ENCODE results near the gene DSN1. TPM values are rescaled to one million over a fixed set of nuclear protein-coding genes. Genes with fewer than 3 reads are reported as not detected.

Gene DSN1
- total and polyA plus RNA-seq, 10 of the 15 experiments (the other 5 are each of a cell fraction or from before 2014, with no cell fraction given) = 15.3 to 33.1 (median 21.7) TPM

DNA sequence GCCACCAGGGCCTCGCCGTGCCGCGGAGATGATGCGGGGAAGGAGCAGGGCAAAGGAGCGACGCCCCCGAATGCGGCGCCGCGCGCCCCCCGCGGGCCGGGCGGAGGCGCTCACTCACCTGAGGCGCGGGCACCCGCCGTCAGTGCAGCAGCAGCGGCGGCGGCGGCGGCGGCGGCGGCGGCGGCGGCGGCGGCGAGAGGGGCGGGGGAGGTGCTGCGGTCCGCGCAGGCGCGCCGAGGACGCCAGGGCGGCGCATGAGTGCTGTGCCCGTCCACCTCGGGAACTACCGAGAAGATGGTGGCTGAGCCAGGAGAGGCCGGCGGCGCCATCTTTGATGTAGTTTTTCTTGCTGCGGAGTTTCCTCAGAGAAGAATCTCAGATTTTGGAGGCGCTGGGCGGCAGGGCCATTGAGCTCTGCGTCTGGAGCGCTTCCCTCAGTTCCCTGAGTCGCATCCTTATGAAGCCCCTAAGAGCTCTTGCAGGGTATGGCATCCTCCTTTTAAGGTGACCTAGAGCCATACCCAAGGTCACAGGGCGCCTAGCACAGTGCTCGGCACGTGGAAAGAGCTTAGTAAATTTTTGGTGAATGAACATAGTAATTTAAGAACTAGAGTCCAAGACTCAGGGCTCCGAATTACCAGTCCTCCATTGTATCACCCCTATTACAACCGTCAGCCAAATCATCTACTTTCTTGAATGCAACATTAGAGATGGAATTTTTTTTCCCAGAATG lies 27.5 kb downstream of the DSN1 start, which contains the start of gene NDRG3 (continued):
- no peak for TF ChIP-seq ZNF687 (IDR thresholded peaks at IDR 0.05)
- TF ChIP-seq ZNF274 (IDR thresholded peaks at IDR 0.05; ENCODE audit: insufficient read depth, insufficient read length) = no peak
- TF ChIP-seq PML (IDR thresholded peaks at IDR 0.05; ENCODE audit: low read length) = no peak
- no peak for TF ChIP-seq CUX1 (IDR thresholded peaks at IDR 0.05; ENCODE audit: insufficient replicate concordance, low read depth, low read length)
- no peak for TF ChIP-seq BCL11A (IDR thresholded peaks at IDR 0.05; ENCODE audit: low read depth, low read length)
- no peak for TF ChIP-seq NFYA (IDR thresholded peaks at IDR 0.05; ENCODE audit: borderline replicate concordance, low read depth, low read length)
- no peak for TF ChIP-seq CHD1 (IDR thresholded peaks at IDR 0.05; ENCODE audit: low read depth, low read length)
- TF ChIP-seq PAX8 (IDR thresholded peaks at IDR 0.05) = no peak
- TF ChIP-seq, protein P1, sequence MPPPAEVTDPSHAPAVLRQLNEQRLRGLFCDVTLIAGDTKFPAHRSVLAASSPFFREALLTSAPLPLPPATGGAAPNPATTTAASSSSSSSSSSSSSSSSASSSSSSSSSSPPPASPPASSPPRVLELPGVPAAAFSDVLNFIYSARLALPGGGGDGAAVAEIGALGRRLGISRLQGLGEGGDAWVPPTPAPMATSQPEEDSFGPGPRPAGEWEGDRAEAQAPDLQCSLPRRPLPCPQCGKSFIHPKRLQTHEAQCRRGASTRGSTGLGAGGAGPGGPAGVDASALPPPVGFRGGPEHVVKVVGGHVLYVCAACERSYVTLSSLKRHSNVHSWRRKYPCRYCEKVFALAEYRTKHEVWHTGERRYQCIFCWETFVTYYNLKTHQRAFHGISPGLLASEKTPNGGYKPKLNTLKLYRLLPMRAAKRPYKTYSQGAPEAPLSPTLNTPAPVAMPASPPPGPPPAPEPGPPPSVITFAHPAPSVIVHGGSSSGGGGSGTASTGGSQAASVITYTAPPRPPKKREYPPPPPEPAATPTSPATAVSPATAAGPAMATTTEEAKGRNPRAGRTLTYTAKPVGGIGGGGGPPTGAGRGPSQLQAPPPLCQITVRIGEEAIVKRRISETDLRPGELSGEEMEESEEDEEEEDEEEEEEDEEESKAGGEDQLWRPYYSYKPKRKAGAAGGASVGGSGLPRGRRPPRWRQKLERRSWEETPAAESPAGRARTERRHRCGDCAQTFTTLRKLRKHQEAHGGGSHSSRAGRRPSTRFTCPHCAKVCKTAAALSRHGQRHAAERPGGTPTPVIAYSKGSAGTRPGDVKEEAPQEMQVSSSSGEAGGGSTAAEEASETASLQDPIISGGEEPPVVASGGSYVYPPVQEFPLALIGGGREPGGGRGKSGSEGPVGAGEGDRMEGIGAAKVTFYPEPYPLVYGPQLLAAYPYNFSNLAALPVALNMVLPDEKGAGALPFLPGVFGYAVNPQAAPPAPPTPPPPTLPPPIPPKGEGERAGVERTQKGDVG (CRISPR knock-in tag; IDR thresholded peaks at IDR 0.05) = no peak
- no peak for TF ChIP-seq PAX5 (IDR thresholded peaks at IDR 0.05; ENCODE audit: borderline replicate concordance, low read depth, low read length)
- TF ChIP-seq ASH2L (IDR thresholded peaks at IDR 0.05; ENCODE audit: borderline replicate concordance, low read depth) = no peak
- TF ChIP-seq KDM1A (IDR thresholded peaks at IDR 0.05; ENCODE audit: borderline replicate concordance) = no peak
- no peak for TF ChIP-seq WRNIP1 (IDR thresholded peaks at IDR 0.05; ENCODE audit: borderline replicate concordance, low read depth, low read length)
- no peak for TF ChIP-seq ETV6 (conservative IDR thresholded peaks at IDR 0.05 in 1 of 2, IDR thresholded peaks at IDR 0.05 in 1 of 2; ENCODE audit: borderline replicate concordance in 1 of 2, low read depth in 1 of 2)
- no peak for TF ChIP-seq SRF (IDR thresholded peaks at IDR 0.05; ENCODE audit: low read depth in 2 of 2, low read length in 2 of 2)
- no peak for TF ChIP-seq EP300 (IDR thresholded peaks at IDR 0.05; ENCODE audit: borderline replicate concordance in 1 of 2, control insufficient read depth in 1 of 2, low read depth in 2 of 2, low read length in 2 of 2)
